Neural cell (in vitro differentiated cells): Measurements from ENCODE around the gene DSCAM. TPM values are rescaled to one million over a fixed set of nuclear protein-coding genes. Genes with fewer than 3 reads are reported as not detected.

Experiments
- H2AFZ ChIP-seq: fragments of 200-600, 300-800 bp; sonication (generic), shearing (Covaris generic); 2 replicates; pipeline ENCODE4 v1.6.0; 2014; ENCODE audit warnings: low read depth, mild to moderate bottlenecking, antibody characterized with exemption, low read length, moderate library complexity
- H3F3A ChIP-seq: fragments of 200-600 bp; shearing (Covaris generic); 2 replicates; pipeline ENCODE4 v1.6.1; 2016; ENCODE audit warnings: mild to moderate bottlenecking, moderate library complexity, mixed read lengths, antibody characterized with exemption, low read length; ENCODE audit not compliant: insufficient read depth, poor library complexity, severe bottlenecking
- H3K27ac ChIP-seq: fragments of 200-600, 300-800 bp; sonication (generic), shearing (Covaris generic); 2 replicates; pipeline ENCODE4 v1.5.1; 2014; ENCODE audit warnings: mild to moderate bottlenecking, low read length, moderate library complexity
- H3K27me3 ChIP-seq: fragments of 300-800, 200-600 bp; sonication (generic), shearing (Covaris generic); 2 replicates; pipeline ENCODE4 v1.6.0; 2014; ENCODE audit warnings: mild to moderate bottlenecking, low read depth, low read length, moderate library complexity; ENCODE audit not compliant: insufficient read depth
- H3K36me3 ChIP-seq: fragments of 300-800, 200-600 bp; sonication (generic), shearing (Covaris generic); 2 replicates; pipeline ENCODE4 v1.5.1; 2014; ENCODE audit warnings: mild to moderate bottlenecking, antibody characterized with exemption, low read length, moderate library complexity; ENCODE audit not compliant: insufficient read depth
- H3K4me2 ChIP-seq: fragments of 300-800, 200-600 bp; sonication (generic), shearing (Covaris generic); 2 replicates; pipeline ENCODE4 v1.6.0; 2014; ENCODE audit warnings: mild to moderate bottlenecking, low read length
- H3K4me3 ChIP-seq: fragments of 300-800, 200-600 bp; sonication (generic), shearing (Covaris generic); 2 replicates; pipeline ENCODE4 v1.5.1; 2014; ENCODE audit warnings: mild to moderate bottlenecking, low read length, moderate library complexity
- H3K79me2 ChIP-seq: fragments of 200-600 bp; shearing (Covaris generic); replicated peaks from 2 replicates; pipeline ENCODE4 v1.6.0; 2014; ENCODE audit warnings: mild to moderate bottlenecking, low read length, moderate library complexity; ENCODE audit not compliant: insufficient read depth
- H3K9ac ChIP-seq: fragments of 300-800, 200-600 bp; sonication (generic), shearing (Covaris generic); 2 replicates; pipeline ENCODE4 v1.6.1; 2016; ENCODE audit warnings: mild to moderate bottlenecking, low read length, mixed read lengths
- H3K9me2 ChIP-seq: fragments of 200-600 bp; shearing (Covaris generic); 2 replicates; pipeline ENCODE4 v1.6.1; 2016; ENCODE audit warnings: mild to moderate bottlenecking, low read length, mixed read lengths; ENCODE audit not compliant: insufficient read depth
- H3K9me3 ChIP-seq: fragments of 200-600, 300-800 bp; sonication (generic), shearing (Covaris generic); 2 replicates; pipeline ENCODE4 v1.6.1; 2016; ENCODE audit warnings: mild to moderate bottlenecking, mixed run types, low read length, moderate library complexity, mixed read lengths
- H4K20me1 ChIP-seq: fragments of 200-600 bp; shearing (Covaris generic); 2 replicates; pipeline ENCODE4 v1.6.1; 2016; ENCODE audit warnings: mild to moderate bottlenecking, mixed run types; ENCODE audit not compliant: insufficient read depth
- EP300 ChIP-seq: fragments of 450-650 bp; conservative IDR thresholded peaks from 2 replicates; pipeline ENCODE4 v1.6.1; 2014; ENCODE audit warnings: antibody characterized with exemption, mild to moderate bottlenecking, moderate library complexity; ENCODE audit not compliant: poor library complexity, severe bottlenecking
- EZH2 ChIP-seq: fragments of 200-600, 300-800 bp; shearing (Covaris generic), sonication (generic); IDR thresholded peaks from 2 replicates; pipeline ENCODE4 v1.6.1; 2014; ENCODE audit warnings: antibody characterized with exemption, low read length, borderline replicate concordance, mild to moderate bottlenecking; ENCODE audit not compliant: insufficient read depth, poor library complexity, severe bottlenecking
- MXI1 ChIP-seq: fragments of 450-650 bp; conservative IDR thresholded peaks from 2 replicates; pipeline ENCODE4 v1.6.1; 2014; ENCODE audit warnings: antibody characterized with exemption, mild to moderate bottlenecking; ENCODE audit not compliant: poor library complexity, severe bottlenecking
- POLR2AphosphoS5 ChIP-seq: IDR thresholded peaks from 2 replicates; pipeline ENCODE4 v1.6.1; 2012
- RAD21 ChIP-seq: fragments of 450-650 bp; conservative IDR thresholded peaks from 2 replicates; pipeline ENCODE4 v1.6.1; 2014; ENCODE audit warnings: antibody characterized with exemption, mild to moderate bottlenecking, moderate library complexity
- SMC3 ChIP-seq: fragments of 450-650 bp; conservative IDR thresholded peaks from 2 replicates; pipeline ENCODE4 v1.6.1; 2014; ENCODE audit warnings: antibody characterized with exemption, mild to moderate bottlenecking, moderate library complexity; ENCODE audit not compliant: poor library complexity
- TAF1 ChIP-seq: IDR thresholded peaks from 2 replicates; pipeline ENCODE4 v1.6.1; 2012; ENCODE audit warnings: low read depth
- polyA plus RNA-seq: library from polyadenylated mRNA; depleted of rRNA; stranded (reverse); fragments of >200 nt; gene quantifications from 2 replicates; pipeline ENCODE4 v1.2.3, GENCODE V29; 2014
- TF ChIP-seq, protein P1 (sequence below): IDR thresholded peaks from 2 replicates; pipeline ENCODE4 v1.6.1; 2012; ENCODE audit warnings: borderline replicate concordance
- TF ChIP-seq, protein P2 (sequence below): fragments of 450-650 bp; IDR thresholded peaks from 2 replicates; pipeline ENCODE4 v1.5.1; 2014; ENCODE audit warnings: antibody characterized with exemption, mild to moderate bottlenecking, moderate library complexity; ENCODE audit not compliant: poor library complexity, severe bottlenecking

The DSCAM gene
- polyA plus RNA-seq, 1 donor from 2014 or later = 5.3 TPM

DNA sequence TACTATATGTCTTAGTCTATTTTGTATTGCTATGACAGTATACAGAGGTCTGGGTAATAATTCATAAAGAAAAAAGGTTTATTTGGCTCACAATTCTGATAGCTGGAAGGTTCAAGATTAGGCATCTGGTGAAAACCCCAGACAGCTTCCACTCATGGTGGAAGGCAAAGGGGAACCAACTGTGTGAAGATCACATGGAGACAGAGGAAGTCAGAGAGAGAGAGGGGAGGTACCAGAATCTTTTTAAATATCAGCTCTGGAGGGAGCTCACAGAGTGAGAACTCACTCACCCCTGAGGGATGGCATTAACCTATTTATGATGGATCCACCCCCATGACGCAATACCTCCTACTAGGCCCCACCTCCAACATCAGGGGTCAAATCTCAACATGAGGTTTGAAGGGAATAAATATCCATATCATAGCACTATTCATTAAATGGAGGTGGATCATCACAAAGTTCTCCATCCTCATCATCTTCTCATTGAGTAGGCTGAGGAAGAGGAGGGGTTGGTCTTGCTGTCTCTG lies 290.5 kb downstream of the DSCAM start:
- H3K27me3 ChIP-seq = no peaks in the 10 kb centered on the region
- no peak overlapping the region for H3K4me3 ChIP-seq
- no peaks in the 10 kb centered on the region for H3K9me3 ChIP-seq
- no peaks in the 10 kb centered on the region for H3K79me2 ChIP-seq
- H3F3A ChIP-seq = no peaks in the 10 kb centered on the region
- H3K4me2 ChIP-seq = no peak overlapping the region
- no peaks in the 10 kb centered on the region for H3K36me3 ChIP-seq
- H3K27ac ChIP-seq = no peak overlapping the region
- TF ChIP-seq, protein P1, sequence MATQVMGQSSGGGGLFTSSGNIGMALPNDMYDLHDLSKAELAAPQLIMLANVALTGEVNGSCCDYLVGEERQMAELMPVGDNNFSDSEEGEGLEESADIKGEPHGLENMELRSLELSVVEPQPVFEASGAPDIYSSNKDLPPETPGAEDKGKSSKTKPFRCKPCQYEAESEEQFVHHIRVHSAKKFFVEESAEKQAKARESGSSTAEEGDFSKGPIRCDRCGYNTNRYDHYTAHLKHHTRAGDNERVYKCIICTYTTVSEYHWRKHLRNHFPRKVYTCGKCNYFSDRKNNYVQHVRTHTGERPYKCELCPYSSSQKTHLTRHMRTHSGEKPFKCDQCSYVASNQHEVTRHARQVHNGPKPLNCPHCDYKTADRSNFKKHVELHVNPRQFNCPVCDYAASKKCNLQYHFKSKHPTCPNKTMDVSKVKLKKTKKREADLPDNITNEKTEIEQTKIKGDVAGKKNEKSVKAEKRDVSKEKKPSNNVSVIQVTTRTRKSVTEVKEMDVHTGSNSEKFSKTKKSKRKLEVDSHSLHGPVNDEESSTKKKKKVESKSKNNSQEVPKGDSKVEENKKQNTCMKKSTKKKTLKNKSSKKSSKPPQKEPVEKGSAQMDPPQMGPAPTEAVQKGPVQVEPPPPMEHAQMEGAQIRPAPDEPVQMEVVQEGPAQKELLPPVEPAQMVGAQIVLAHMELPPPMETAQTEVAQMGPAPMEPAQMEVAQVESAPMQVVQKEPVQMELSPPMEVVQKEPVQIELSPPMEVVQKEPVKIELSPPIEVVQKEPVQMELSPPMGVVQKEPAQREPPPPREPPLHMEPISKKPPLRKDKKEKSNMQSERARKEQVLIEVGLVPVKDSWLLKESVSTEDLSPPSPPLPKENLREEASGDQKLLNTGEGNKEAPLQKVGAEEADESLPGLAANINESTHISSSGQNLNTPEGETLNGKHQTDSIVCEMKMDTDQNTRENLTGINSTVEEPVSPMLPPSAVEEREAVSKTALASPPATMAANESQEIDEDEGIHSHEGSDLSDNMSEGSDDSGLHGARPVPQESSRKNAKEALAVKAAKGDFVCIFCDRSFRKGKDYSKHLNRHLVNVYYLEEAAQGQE = no peak
- no peak for TF ChIP-seq POLR2AphosphoS5
- no peak for TF ChIP-seq TAF1
- TF ChIP-seq SMC3 = no peak
- TF ChIP-seq RAD21 = no peak
- TF ChIP-seq, protein P2, sequence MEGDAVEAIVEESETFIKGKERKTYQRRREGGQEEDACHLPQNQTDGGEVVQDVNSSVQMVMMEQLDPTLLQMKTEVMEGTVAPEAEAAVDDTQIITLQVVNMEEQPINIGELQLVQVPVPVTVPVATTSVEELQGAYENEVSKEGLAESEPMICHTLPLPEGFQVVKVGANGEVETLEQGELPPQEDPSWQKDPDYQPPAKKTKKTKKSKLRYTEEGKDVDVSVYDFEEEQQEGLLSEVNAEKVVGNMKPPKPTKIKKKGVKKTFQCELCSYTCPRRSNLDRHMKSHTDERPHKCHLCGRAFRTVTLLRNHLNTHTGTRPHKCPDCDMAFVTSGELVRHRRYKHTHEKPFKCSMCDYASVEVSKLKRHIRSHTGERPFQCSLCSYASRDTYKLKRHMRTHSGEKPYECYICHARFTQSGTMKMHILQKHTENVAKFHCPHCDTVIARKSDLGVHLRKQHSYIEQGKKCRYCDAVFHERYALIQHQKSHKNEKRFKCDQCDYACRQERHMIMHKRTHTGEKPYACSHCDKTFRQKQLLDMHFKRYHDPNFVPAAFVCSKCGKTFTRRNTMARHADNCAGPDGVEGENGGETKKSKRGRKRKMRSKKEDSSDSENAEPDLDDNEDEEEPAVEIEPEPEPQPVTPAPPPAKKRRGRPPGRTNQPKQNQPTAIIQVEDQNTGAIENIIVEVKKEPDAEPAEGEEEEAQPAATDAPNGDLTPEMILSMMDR = no peak
- TF ChIP-seq MXI1 = no peak
- TF ChIP-seq EP300 = no peak
- no peak for TF ChIP-seq EZH2
- no peak overlapping the region for H3K9ac ChIP-seq
- H3K9me2 ChIP-seq = no peaks in the 10 kb centered on the region
- no peaks in the 10 kb centered on the region for H4K20me1 ChIP-seq
- no peak overlapping the region for H2AFZ ChIP-seq

DNA sequence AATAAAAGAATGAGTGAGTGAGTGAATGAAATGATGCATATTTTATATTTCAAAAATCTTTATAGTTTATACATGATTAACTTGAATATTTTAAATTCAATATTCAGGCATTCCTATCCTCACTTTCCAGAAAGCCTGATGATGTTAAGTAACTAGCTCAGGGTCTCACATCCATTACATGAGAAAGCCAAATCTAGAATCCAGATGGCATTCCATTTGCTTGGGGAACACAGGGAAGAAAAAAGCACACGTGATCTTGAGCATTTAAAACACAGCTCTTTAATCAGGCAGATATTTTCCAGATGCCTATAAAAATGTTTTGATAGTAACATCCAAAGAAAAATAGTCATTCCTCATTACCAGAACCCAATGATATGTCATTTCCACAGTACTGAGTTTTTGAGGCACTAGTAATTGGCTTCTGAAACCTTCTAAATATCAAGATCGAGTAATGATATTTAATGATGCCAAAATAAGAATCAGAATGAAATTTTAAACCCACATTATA lies 291.9 kb downstream of the DSCAM start:
- Histone ChIP-seq H3K9me3 (no peaks in the 10 kb centered on the region), H3K36me3 (no peaks in the 10 kb centered on the region), H3F3A (no peaks in the 10 kb centered on the region)

More for the DNA sequence above, 291.9 kb downstream of the DSCAM start:
- H3K27me3 ChIP-seq = no peaks in the 10 kb centered on the region
- H3K9me2 ChIP-seq = no peaks in the 10 kb centered on the region
- H3K4me3 ChIP-seq = no peak overlapping the region
- TF ChIP-seq, protein P2 = no peak
- no peak for TF ChIP-seq EZH2
- TF ChIP-seq MXI1 = no peak
- TF ChIP-seq EP300 = no peak
- TF ChIP-seq SMC3 = no peak
- TF ChIP-seq, protein P1 = no peak
- TF ChIP-seq POLR2AphosphoS5 = no peak
- TF ChIP-seq RAD21 = no peak
- TF ChIP-seq TAF1 = no peak
- no peak overlapping the region for H2AFZ ChIP-seq
- no peak overlapping the region for H3K9ac ChIP-seq
- no peak overlapping the region for H3K27ac ChIP-seq
- no peaks in the 10 kb centered on the region for H4K20me1 ChIP-seq
- H3K79me2 ChIP-seq = no peaks in the 10 kb centered on the region
- no peak overlapping the region for H3K4me2 ChIP-seq
